HG02798 (cell line): ENCODE results near the gene TRIM24.
A peak's percentile ranks its signal among the peaks of the same experiment; 100 is the strongest.
"Not testable (repeated sequence)": the region's sequence is repeated elsewhere in the genome, so short reads cannot be mapped to it uniquely, and the experiment has no call there.

Source experiments
- ATAC-seq: cut with Tn5 transposase; IDR thresholded peaks from one replicate; pipeline ENCODE4 v1.9.1; 2021; ENCODE audit warnings: mild to moderate bottlenecking; ENCODE audit not compliant: unreplicated experiment, poor library complexity

The TRIM24 gene

GRCh38 chr7:138524259-138524658 is 64.2 kb downstream of the TRIM24 start:
- ATAC-seq: no peak

- no peak for ATAC-seq
Measured at GRCh38 chr7:138525757-138526156, 65.7 kb downstream of the TRIM24 start.

- no peak for ATAC-seq
Measured at GRCh38 chr7:138527746-138528223, 67.7 kb downstream of the TRIM24 start.

- ATAC-seq: not testable (repeated sequence)
Measured at GRCh38 chr7:138536833-138537232, 76.8 kb downstream of the TRIM24 start.

- no peak for ATAC-seq
Measured at GRCh38 chr7:138538518-138538917, 78.5 kb downstream of the TRIM24 start.

- no peak for ATAC-seq
Measured at GRCh38 chr7:138538997-138539644, 79.1 kb downstream of the TRIM24 start.

GRCh38 chr7:138542183-138542582 is 82.1 kb downstream of the TRIM24 start:
- peak; percentile 86 for ATAC-seq

- no peak for ATAC-seq
Measured at GRCh38 chr7:138543739-138544138, 83.7 kb downstream of the TRIM24 start.

GRCh38 chr7:138545123-138545522 is 85.1 kb downstream of the TRIM24 start:
- ATAC-seq: no peak

GRCh38 chr7:138546064-138546619 is 86.1 kb downstream of the TRIM24 start:
- no peak for ATAC-seq

GRCh38 chr7:138546829-138547228 is 86.8 kb downstream of the TRIM24 start:
- ATAC-seq: no peak

GRCh38 chr7:138549082-138549481 is 89.0 kb downstream of the TRIM24 start:
- no peak for ATAC-seq

- ATAC-seq: no peak
Measured at GRCh38 chr7:138550337-138550736, 90.3 kb downstream of the TRIM24 start.

- ATAC-seq: no peak
Measured at GRCh38 chr7:138551102-138551501, 91.0 kb downstream of the TRIM24 start.

- no peak for ATAC-seq
Measured at GRCh38 chr7:138553805-138554204, 93.7 kb downstream of the TRIM24 start.

- no peak for ATAC-seq
Measured at GRCh38 chr7:138554674-138555073, 94.6 kb downstream of the TRIM24 start.

- ATAC-seq: no peak
Measured at GRCh38 chr7:138555684-138556083, 95.6 kb downstream of the TRIM24 start.

- no peak for ATAC-seq
Measured at GRCh38 chr7:138556771-138557484, 96.9 kb downstream of the TRIM24 start.

- ATAC-seq: no peak
Measured at GRCh38 chr7:138559448-138559847, 99.4 kb downstream of the TRIM24 start.

- ATAC-seq: no peak
Measured at GRCh38 chr7:138563808-138564207, 103.7 kb downstream of the TRIM24 start.

- ATAC-seq: no peak
Measured at GRCh38 chr7:138564365-138564764, 104.3 kb downstream of the TRIM24 start.

- ATAC-seq: no peak
Measured at GRCh38 chr7:138565071-138565450, 105.0 kb downstream of the TRIM24 start.
